Naive B cell (primary cell): ENCODE results near the gene MGAT4A. TPM values are rescaled to one million over a fixed set of nuclear protein-coding genes. Genes with fewer than 3 reads are reported as not detected.
A peak's percentile ranks its signal among the peaks of the same experiment; 100 is the strongest.

Experiments used
- ATAC-seq, 2 donors: fragments of 150-1000 bp; cut with Tn5 transposase; 2 replicates each; pipeline ENCODE4 v1.10.0; 2021; ENCODE audit warnings: low read depth in 2 of 2, mild to moderate bottlenecking in 2 of 2, moderate library complexity in 2 of 2
- DNase-seq: peaks from one replicate; pipeline ENCODE4 v3.0.0; 2022
- H3K27ac Mint-ChIP-seq, 6 donors: one replicate each; pipeline ENCODE4 v1.8.0; 2020 to 2022; ENCODE audit warnings: mild to moderate bottlenecking in 6 of 6, mixed read lengths in 6 of 6, moderate library complexity in 5 of 6, inconsistent platforms in 2 of 6
- H3K27me3 Mint-ChIP-seq, 3 donors: one replicate each; pipeline ENCODE4 v1.8.0; 2021 to 2022; ENCODE audit warnings: mixed read lengths in 3 of 3, mild to moderate bottlenecking in 1 of 3
- H3K36me3 Mint-ChIP-seq, 2 donors: one replicate each; pipeline ENCODE4 v1.8.0; 2020 to 2022; ENCODE audit warnings: mixed read lengths in 2 of 2, inconsistent platforms in 1 of 2, mild to moderate bottlenecking in 1 of 2
- H3K4me1 Mint-ChIP-seq, 3 donors: one replicate each; pipeline ENCODE4 v1.8.0; 2020 to 2022; ENCODE audit warnings: mixed read lengths in 3 of 3, inconsistent platforms in 1 of 3, mild to moderate bottlenecking in 1 of 3, moderate library complexity in 1 of 3
- H3K4me3 Mint-ChIP-seq, 8 donors: one replicate each; pipeline ENCODE4 v1.8.0; 2020 to 2022; ENCODE audit warnings: mild to moderate bottlenecking in 8 of 8, mixed read lengths in 8 of 8, moderate library complexity in 8 of 8, inconsistent platforms in 2 of 8
- H3K9me3 Mint-ChIP-seq, 7 donors: one replicate each; pipeline ENCODE4 v1.8.0; 2020 to 2022; ENCODE audit warnings: mixed read lengths in 7 of 7, mild to moderate bottlenecking in 5 of 7, inconsistent platforms in 2 of 7, moderate library complexity in 1 of 7
- polyA plus RNA-seq, 6 donors: library from polyadenylated mRNA; unstranded; fragments of 300-500 nt; fragmentation: Illumina TruSeq; gene quantifications; one replicate each; pipeline ENCODE4 v1.2.3, GENCODE V29; 2021; ENCODE audit warnings: low read depth in 6 of 6

The MGAT4A gene
- polyA plus RNA-seq, 6 donors from 2014 or later = 13.7 to 47.2 (median 21.6) TPM

- H3K4me3 Mint-ChIP-seq = peak overlapping the region in 6 of 8 donors; percentile 50 to 89 (median 80)
- H3K36me3 Mint-ChIP-seq = peaks cover 0 to 5% of the 10 kb centered on the region in 2 donors
- peak overlapping the region in 2 of 6 donors; percentile 6 to 14 for H3K27ac Mint-ChIP-seq
- H3K27me3 Mint-ChIP-seq = peaks cover 49 to 72% (median 58%) of the 10 kb centered on the region in 3 donors
- H3K4me1 Mint-ChIP-seq = peaks cover 34 to 40% (median 39%) of the 10 kb centered on the region in 3 donors
- peaks cover 0 to 4% (median 0%) of the 10 kb centered on the region in 7 donors for H3K9me3 Mint-ChIP-seq
- ATAC-seq (no peak), DNase-seq (no peak)
Observed at GRCh38 chr2:98771264-98771663, 40.3 kb upstream of the MGAT4A start.

GRCh38 chr2:98769784-98770183, 38.9 kb upstream of the MGAT4A start:
- Mint-ChIP-seq H3K9me3 (peaks cover 0 to 4% (median 0%) of the 10 kb centered on the region in 7 donors), H3K27ac (peak overlapping the region in 1 of 6 donors; percentile 17), H3K27me3 (peaks cover 52 to 73% (median 57%) of the 10 kb centered on the region in 3 donors), H3K36me3 (peaks cover 0 to 5% of the 10 kb centered on the region in 2 donors), H3K4me3 (no peak overlapping the region), H3K4me1 (peaks cover 41 to 54% (median 44%) of the 10 kb centered on the region in 3 donors)
- DNase-seq = no peak
- no peak for ATAC-seq

GRCh38 chr2:98769114-98769476, 38.2 kb upstream of the MGAT4A start:
- Mint-ChIP-seq H3K27ac (no peak overlapping the region), H3K4me3 (no peak overlapping the region), H3K4me1 (peaks cover 47 to 61% (median 51%) of the 10 kb centered on the region in 3 donors), H3K9me3 (peaks cover 0 to 4% (median 0%) of the 10 kb centered on the region in 7 donors), H3K36me3 (peaks cover 0 to 5% of the 10 kb centered on the region in 2 donors), H3K27me3 (peaks cover 57 to 70% (median 59%) of the 10 kb centered on the region in 3 donors)
- no peak for DNase-seq
- ATAC-seq = no peak

DNA sequence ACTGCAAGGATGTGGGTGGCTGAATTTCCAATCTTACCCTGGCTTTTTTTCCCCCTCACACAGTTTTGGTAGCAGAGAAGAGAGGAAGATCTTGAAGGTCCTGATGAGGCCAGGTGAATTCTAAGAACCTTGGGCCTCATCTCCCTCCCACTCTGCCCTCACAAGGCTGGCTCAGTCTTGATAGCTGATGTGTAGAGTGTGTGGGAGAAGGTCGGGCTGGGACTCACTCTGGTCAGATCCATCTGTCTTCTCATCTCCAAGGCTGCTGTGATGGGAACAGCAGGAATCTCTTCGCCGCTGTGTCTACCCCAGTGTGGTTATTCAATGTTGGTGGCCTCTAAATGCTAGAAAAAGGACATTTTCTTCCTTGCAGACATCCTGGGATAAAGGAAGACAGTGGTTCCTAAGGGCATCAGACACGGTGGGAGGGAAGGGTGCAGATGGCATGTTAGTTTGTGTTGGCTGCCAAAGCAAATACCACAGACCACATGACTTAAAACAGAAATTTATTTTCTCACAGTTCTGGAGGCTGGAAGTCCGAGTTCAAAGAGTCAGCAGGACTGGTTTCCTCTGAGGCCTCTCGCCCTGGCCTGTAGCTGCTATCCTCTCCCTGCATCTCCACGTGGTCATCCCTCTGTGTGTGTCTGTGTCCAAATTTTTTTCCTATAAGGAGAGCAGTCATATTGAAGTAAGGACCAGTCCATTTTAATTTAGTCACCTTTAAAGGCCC, 37.6 kb upstream of the MGAT4A start:
- Mint-ChIP-seq H3K27ac (peak overlapping the region in 1 of 6 donors; percentile 31), H3K4me3 (peak overlapping the region in 1 of 8 donors; percentile 12), H3K4me1 (peaks cover 50 to 66% (median 54%) of the 10 kb centered on the region in 3 donors), H3K36me3 (peaks cover 0 to 5% of the 10 kb centered on the region in 2 donors), H3K9me3 (peaks cover 0 to 4% (median 0%) of the 10 kb centered on the region in 7 donors), H3K27me3 (peaks cover 57 to 65% (median 59%) of the 10 kb centered on the region in 3 donors)
- DNase-seq = no peak
- no peak for ATAC-seq

- Mint-ChIP-seq H3K27ac (peak overlapping the region in 2 of 6 donors; percentile 57 to 58), H3K4me3 (peak overlapping the region in 4 of 8 donors; percentile 1 to 69 (median 28))
- DNase-seq = peak; percentile 26
Observed at GRCh38 chr2:98764499-98764898, 33.6 kb upstream of the MGAT4A start.

GRCh38 chr2:98763209-98763951, 32.4 kb upstream of the MGAT4A start:
- Mint-ChIP-seq H3K27ac (no peak overlapping the region), H3K4me3 (peak overlapping the region in 4 of 8 donors; percentile 15 to 57 (median 34)), H3K27me3 (peaks cover 17 to 27% (median 23%) of the 10 kb centered on the region in 3 donors), H3K9me3 (no peaks in the 10 kb centered on the region), H3K36me3 (no peaks in the 10 kb centered on the region), H3K4me1 (peaks cover 51 to 84% (median 56%) of the 10 kb centered on the region in 3 donors)
- DNase-seq (no peak), ATAC-seq (no peak)

More at GRCh38 chr2:98764499-98764898, 33.6 kb upstream of the MGAT4A start:
- peak; percentile 40 to 52 for ATAC-seq
- H3K36me3 Mint-ChIP-seq = no peaks in the 10 kb centered on the region
- peaks cover 48 to 76% (median 52%) of the 10 kb centered on the region in 3 donors for H3K4me1 Mint-ChIP-seq
- H3K27me3 Mint-ChIP-seq = peaks cover 23 to 34% (median 31%) of the 10 kb centered on the region in 3 donors
- no peaks in the 10 kb centered on the region for H3K9me3 Mint-ChIP-seq

- H3K9me3 Mint-ChIP-seq = no peaks in the 10 kb centered on the region
- H3K27ac Mint-ChIP-seq = peak overlapping the region in 1 of 6 donors; percentile 29
- ATAC-seq (no peak), DNase-seq (no peak)
- H3K36me3 Mint-ChIP-seq = no peaks in the 10 kb centered on the region
- H3K4me1 Mint-ChIP-seq = peaks cover 65 to 97% (median 71%) of the 10 kb centered on the region in 3 donors
- H3K4me3 Mint-ChIP-seq = peak overlapping the region in 1 of 8 donors; percentile 18
- H3K27me3 Mint-ChIP-seq = peaks cover 13 to 19% (median 13%) of the 10 kb centered on the region in 3 donors
Observed at GRCh38 chr2:98761909-98762308, 31.0 kb upstream of the MGAT4A start.

- ATAC-seq (no peak), DNase-seq (no peak)
- Mint-ChIP-seq H3K27me3 (peaks cover 7 to 15% (median 7%) of the 10 kb centered on the region in 3 donors), H3K27ac (no peak overlapping the region), H3K36me3 (no peaks in the 10 kb centered on the region), H3K4me3 (peak overlapping the region in 3 of 8 donors; percentile 2 to 27 (median 18)), H3K9me3 (no peaks in the 10 kb centered on the region), H3K4me1 (peaks cover 61 to 97% (median 65%) of the 10 kb centered on the region in 3 donors)
Observed at GRCh38 chr2:98761267-98761781, 30.4 kb upstream of the MGAT4A start.

DNA sequence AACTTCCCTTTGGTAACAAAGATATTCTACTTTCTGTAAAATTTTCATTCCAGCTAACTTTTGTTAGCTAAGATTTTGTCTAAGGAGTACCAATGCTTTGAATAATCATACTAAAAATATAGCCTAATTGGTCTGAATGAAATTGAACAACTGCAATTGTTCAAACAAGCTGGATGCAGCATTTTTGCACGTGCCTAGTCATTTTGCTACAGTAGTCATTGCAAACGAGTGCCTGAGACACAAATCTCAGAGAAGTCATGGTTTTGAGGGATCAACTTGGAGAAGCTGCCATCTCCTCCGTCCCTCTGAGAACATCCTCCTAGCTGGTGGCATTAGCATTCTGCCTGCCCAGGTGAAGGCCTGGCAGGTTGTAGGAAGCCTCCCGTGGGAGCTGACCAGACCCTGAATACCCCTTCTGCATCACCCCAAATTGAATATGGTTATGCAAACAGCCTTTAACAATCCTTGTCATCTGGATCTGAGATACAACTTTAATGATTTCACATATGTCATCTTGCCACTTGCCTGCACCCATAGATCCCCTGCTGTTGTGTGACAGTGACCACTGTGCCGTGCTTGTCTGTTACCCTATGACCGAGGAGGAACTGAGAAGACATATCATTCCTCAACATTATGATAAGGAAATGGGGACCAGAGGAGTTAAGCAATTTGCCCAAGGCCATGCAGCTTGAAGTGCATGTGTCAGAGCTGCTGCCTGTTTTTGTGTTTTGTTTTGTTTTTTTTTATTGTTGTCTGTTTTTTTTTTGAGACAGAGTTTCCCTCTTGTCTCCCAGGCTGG, 29.1 kb upstream of the MGAT4A start:
- peak overlapping the region; percentile 44 to 92 (median 75) for H3K4me3 Mint-ChIP-seq
- peaks cover 0 to 6% (median 0%) of the 10 kb centered on the region in 3 donors for H3K27me3 Mint-ChIP-seq
- no peaks in the 10 kb centered on the region for H3K9me3 Mint-ChIP-seq
- ATAC-seq (no peak), DNase-seq (no peak)
- no peaks in the 10 kb centered on the region for H3K36me3 Mint-ChIP-seq
- H3K27ac Mint-ChIP-seq = peak overlapping the region in 5 of 6 donors; percentile 50 to 84 (median 67)
- peaks cover 54 to 85% (median 60%) of the 10 kb centered on the region in 3 donors for H3K4me1 Mint-ChIP-seq

- Mint-ChIP-seq H3K9me3 (no peaks in the 10 kb centered on the region), H3K27ac (peak overlapping the region in 5 of 6 donors; percentile 28 to 84 (median 64)), H3K27me3 (peaks cover 0 to 2% (median 0%) of the 10 kb centered on the region in 3 donors), H3K4me3 (peak overlapping the region; percentile 44 to 92 (median 75)), H3K4me1 (peaks cover 50 to 79% (median 55%) of the 10 kb centered on the region in 3 donors), H3K36me3 (no peaks in the 10 kb centered on the region)
- DNase-seq (peak; percentile 56), ATAC-seq (peak; percentile 20 to 39)
Observed at GRCh38 chr2:98759338-98759737, 28.4 kb upstream of the MGAT4A start.

- peak overlapping the region; percentile 41 to 94 (median 88) for H3K27ac Mint-ChIP-seq
- peaks cover 41 to 66% (median 44%) of the 10 kb centered on the region in 3 donors for H3K4me1 Mint-ChIP-seq
- peaks cover 0 to 1% of the 10 kb centered on the region in 2 donors for H3K36me3 Mint-ChIP-seq
- ATAC-seq (peak; percentile 95 to 96), DNase-seq (peak; percentile 75)
- H3K4me3 Mint-ChIP-seq = peak overlapping the region; percentile 40 to 92 (median 86)
- peaks cover under 1 to 10% (median 3%) of the 10 kb centered on the region in 3 donors for H3K27me3 Mint-ChIP-seq
- H3K9me3 Mint-ChIP-seq = no peaks in the 10 kb centered on the region
Observed at GRCh38 chr2:98757904-98758421, 27.0 kb upstream of the MGAT4A start.

DNA sequence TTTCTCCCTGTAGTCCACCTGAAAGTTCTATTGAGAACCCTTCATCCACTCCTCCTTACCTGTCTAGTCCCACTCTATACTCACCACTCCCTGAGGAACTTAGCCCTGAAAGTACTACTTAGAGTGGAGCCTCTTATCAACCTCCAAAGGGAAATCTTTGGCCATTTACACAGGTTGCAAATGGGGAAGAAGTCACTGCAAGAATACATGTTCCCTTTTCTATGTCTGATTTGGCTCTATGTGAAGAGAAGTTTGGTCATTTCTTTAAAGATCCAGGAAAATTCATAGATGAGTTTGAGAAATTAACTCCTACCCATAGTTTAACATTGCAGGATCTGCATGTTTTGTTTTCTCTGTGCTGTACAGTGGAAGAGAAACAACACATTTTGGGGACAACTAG, 22.9 kb upstream of the MGAT4A start:
- Mint-ChIP-seq H3K27me3 (peaks cover 8 to 41% (median 12%) of the 10 kb centered on the region in 3 donors), H3K4me3 (no peak overlapping the region), H3K9me3 (peaks cover 0 to 2% (median 0%) of the 10 kb centered on the region in 7 donors), H3K36me3 (peaks cover 0 to 9% of the 10 kb centered on the region in 2 donors), H3K4me1 (peaks cover 22 to 31% (median 23%) of the 10 kb centered on the region in 3 donors), H3K27ac (no peak overlapping the region)
- ATAC-seq = no peak
- no peak for DNase-seq
